KMS-11 (cell line): ENCODE data around the gene MFSD8.
"Not testable (repeated sequence)": the region's sequence is repeated elsewhere in the genome, so short reads cannot be mapped to it uniquely, and the experiment has no call there.

Experiments used
- H2AFZ ChIP-seq: fragments of 200-600 bp; sonication (generic); 2 replicates; pipeline ENCODE4 v1.6.1; 2016; ENCODE audit warnings: antibody characterized with exemption, mixed run types, low read depth
- H3K27ac ChIP-seq: fragments of 200-600 bp; sonication (generic); 2 replicates; pipeline ENCODE4 v1.6.1; 2016; ENCODE audit warnings: mild to moderate bottlenecking, mixed run types
- H3K27me3 ChIP-seq: fragments of 200-600 bp; sonication (generic); 2 replicates; pipeline ENCODE4 v1.6.1; 2017; ENCODE audit warnings: mild to moderate bottlenecking, low read depth, mixed run types, moderate library complexity; ENCODE audit not compliant: insufficient read depth
- H3K36me3 ChIP-seq: fragments of 200-600 bp; sonication (generic); 2 replicates; pipeline ENCODE4 v1.6.1; 2017; ENCODE audit warnings: mild to moderate bottlenecking, mixed run types; ENCODE audit not compliant: insufficient read depth
- H3K4me1 ChIP-seq: fragments of 200-600 bp; sonication (generic); 2 replicates; pipeline ENCODE4 v1.6.1; 2016; ENCODE audit warnings: mild to moderate bottlenecking, low read depth, mixed run types; ENCODE audit not compliant: poor library complexity, severe bottlenecking
- H3K4me2 ChIP-seq: fragments of 200-600 bp; sonication (generic); 2 replicates; pipeline ENCODE4 v1.7.0; 2016; ENCODE audit warnings: mild to moderate bottlenecking, mixed run types
- H3K4me3 ChIP-seq: fragments of 200-600 bp; sonication (generic); IDR thresholded peaks from 2 replicates; pipeline ENCODE4 v1.6.1; 2017; ENCODE audit warnings: low read depth, low read length, mixed read lengths; ENCODE audit not compliant: insufficient read depth
- H3K79me2 ChIP-seq: fragments of 200-600 bp; sonication (generic); 2 replicates; pipeline ENCODE4 v1.6.1; 2016; ENCODE audit warnings: low read depth, mixed run types; ENCODE audit not compliant: insufficient read depth
- H3K9ac ChIP-seq: fragments of 200-600 bp; sonication (generic); 2 replicates; pipeline ENCODE4 v1.6.1; 2016; ENCODE audit warnings: mild to moderate bottlenecking, mixed run types
- H4K20me1 ChIP-seq: fragments of 200-600 bp; sonication (generic); 2 replicates; pipeline ENCODE4 v1.6.1; 2016; ENCODE audit warnings: mild to moderate bottlenecking, mixed run types; ENCODE audit not compliant: insufficient read depth
- TF ChIP-seq, protein P1 (sequence below): fragments of 200-600 bp; sonication (generic); conservative IDR thresholded peaks from 2 replicates; pipeline ENCODE4 v1.6.1; 2017; ENCODE audit warnings: low read depth, mild to moderate bottlenecking, antibody characterized with exemption, low read length, moderate library complexity, mixed read lengths

Gene MFSD8

DNA sequence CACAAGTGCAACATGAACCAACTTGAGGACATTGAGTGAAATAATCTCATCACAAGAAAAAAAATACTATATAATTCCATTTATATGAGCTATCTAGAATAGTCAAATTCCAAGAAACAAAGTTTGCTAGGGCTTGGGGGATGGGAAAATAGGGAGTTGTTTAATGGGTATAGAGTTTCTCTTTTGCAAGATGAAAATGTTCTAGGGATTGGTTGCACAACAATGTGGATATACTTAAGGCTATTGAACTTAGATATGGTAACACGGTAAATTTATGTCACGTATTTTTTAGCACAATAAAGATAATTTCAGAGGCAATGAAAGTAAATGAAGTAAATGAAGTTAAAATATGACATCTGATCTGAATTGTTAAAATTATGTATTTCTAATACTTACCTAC lies 7.9 kb downstream of the MFSD8 start:
- TF ChIP-seq, protein P1, sequence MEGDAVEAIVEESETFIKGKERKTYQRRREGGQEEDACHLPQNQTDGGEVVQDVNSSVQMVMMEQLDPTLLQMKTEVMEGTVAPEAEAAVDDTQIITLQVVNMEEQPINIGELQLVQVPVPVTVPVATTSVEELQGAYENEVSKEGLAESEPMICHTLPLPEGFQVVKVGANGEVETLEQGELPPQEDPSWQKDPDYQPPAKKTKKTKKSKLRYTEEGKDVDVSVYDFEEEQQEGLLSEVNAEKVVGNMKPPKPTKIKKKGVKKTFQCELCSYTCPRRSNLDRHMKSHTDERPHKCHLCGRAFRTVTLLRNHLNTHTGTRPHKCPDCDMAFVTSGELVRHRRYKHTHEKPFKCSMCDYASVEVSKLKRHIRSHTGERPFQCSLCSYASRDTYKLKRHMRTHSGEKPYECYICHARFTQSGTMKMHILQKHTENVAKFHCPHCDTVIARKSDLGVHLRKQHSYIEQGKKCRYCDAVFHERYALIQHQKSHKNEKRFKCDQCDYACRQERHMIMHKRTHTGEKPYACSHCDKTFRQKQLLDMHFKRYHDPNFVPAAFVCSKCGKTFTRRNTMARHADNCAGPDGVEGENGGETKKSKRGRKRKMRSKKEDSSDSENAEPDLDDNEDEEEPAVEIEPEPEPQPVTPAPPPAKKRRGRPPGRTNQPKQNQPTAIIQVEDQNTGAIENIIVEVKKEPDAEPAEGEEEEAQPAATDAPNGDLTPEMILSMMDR = no peak

DNA sequence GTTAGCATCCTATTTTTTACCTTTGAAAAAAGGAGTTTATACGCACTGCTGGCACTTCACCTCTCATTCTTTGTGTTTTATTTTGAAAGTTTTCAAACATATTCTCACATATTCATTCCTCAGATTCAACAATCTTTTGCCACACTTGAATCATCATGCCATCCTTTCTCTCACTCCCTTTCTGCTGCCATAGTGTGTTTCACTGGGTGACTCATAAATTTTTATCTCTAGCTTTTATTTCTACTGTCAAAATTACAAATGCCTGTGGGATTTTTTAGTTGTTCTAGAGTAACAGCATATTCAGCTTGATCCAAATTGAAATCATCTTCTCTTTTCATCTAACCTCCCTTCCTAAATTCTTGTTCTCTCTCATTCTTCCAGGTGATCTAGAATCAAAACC lies 28.0 kb downstream of the MFSD8 start:
- no peak overlapping the region for H3K4me3 ChIP-seq
- H3K27me3 ChIP-seq = no peaks in the 10 kb centered on the region
- H3K4me1 ChIP-seq = no peaks in the 10 kb centered on the region
- no peaks in the 10 kb centered on the region for H4K20me1 ChIP-seq
- TF ChIP-seq, protein P1 = no peak
- H3K79me2 ChIP-seq = no peaks in the 10 kb centered on the region
- no peaks in the 10 kb centered on the region for H3K36me3 ChIP-seq
- H3K27ac ChIP-seq = no peak overlapping the region
- H2AFZ ChIP-seq = no peak overlapping the region
- H3K9ac ChIP-seq = no peak overlapping the region
- no peak overlapping the region for H3K4me2 ChIP-seq

More for the DNA sequence above, 7.9 kb downstream of the MFSD8 start:
- Histone ChIP-seq H3K79me2 (peaks cover 4% of the 10 kb centered on the region; the same call in 1 of the 2 replicates), H3K9ac (no peak overlapping the region), H2AFZ (no peak overlapping the region), H4K20me1 (no peaks in the 10 kb centered on the region), H3K27ac (no peak overlapping the region), H3K36me3 (no peaks in the 10 kb centered on the region), H3K4me2 (no peak overlapping the region), H3K4me1 (no peaks in the 10 kb centered on the region), H3K4me3 (no peak overlapping the region), H3K27me3 (no peaks in the 10 kb centered on the region)

- H3K27me3 ChIP-seq, H4K20me1 ChIP-seq, H3K4me1 ChIP-seq, H3K4me3 ChIP-seq, H3K4me2 ChIP-seq, H3K27ac ChIP-seq, H2AFZ ChIP-seq, H3K79me2 ChIP-seq, H3K9ac ChIP-seq, H3K36me3 ChIP-seq: not testable (repeated sequence)
Observed at GRCh38 chr4:127931836-127932235, 33.1 kb downstream of the MFSD8 start.

DNA sequence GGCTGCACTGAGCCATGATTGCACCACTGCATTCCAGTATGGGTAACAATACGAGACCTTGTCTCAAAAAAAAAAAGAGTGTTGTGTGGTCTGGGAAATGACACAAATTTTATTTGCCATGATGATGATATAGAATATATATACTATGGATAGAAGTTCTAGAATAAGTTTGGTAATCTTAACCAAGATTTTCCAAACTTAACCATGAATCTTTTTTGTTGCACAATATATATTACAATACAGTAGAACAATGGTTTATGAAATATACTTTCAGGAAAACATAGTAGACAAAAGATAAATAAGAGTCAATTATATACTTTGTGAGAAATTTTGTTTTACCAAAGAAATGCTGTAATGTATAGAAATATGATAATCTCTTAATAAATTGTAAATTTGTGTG lies 34.8 kb downstream of the MFSD8 start:
- no peak overlapping the region for H3K4me3 ChIP-seq
- H3K36me3 ChIP-seq = no peaks in the 10 kb centered on the region
- H3K9ac ChIP-seq = no peak overlapping the region
- no peak overlapping the region for H3K27ac ChIP-seq
- no peaks in the 10 kb centered on the region for H3K27me3 ChIP-seq
- TF ChIP-seq, protein P1 = no peak
- H4K20me1 ChIP-seq = no peaks in the 10 kb centered on the region
- no peak overlapping the region for H3K4me2 ChIP-seq
- no peaks in the 10 kb centered on the region for H3K4me1 ChIP-seq
- H2AFZ ChIP-seq = no peak overlapping the region
- H3K79me2 ChIP-seq = no peaks in the 10 kb centered on the region

- H3K9ac ChIP-seq, H4K20me1 ChIP-seq, H3K27ac ChIP-seq, H3K4me3 ChIP-seq, H2AFZ ChIP-seq, H3K4me1 ChIP-seq, H3K36me3 ChIP-seq, H3K27me3 ChIP-seq, H3K79me2 ChIP-seq, H3K4me2 ChIP-seq: not testable (repeated sequence)
Observed at GRCh38 chr4:127925720-127926119, 39.3 kb downstream of the MFSD8 start.
